Loucy (cell line): Measurements from ENCODE around the gene CHN2.

Source experiments
- H2AFZ ChIP-seq: fragments of 200-600 bp; sonication (generic); 2 replicates; pipeline ENCODE4 v1.6.0; 2016; ENCODE audit warnings: antibody characterized with exemption, mild to moderate bottlenecking, low read length, moderate library complexity
- H3F3A ChIP-seq: fragments of 200-600 bp; 2 replicates; pipeline ENCODE4 v1.6.0; 2016; ENCODE audit warnings: antibody characterized with exemption, low read depth, mild to moderate bottlenecking
- H3K27me3 ChIP-seq: fragments of 200-600 bp; sonication (generic); 2 replicates; pipeline ENCODE4 v1.6.1; 2014; ENCODE audit warnings: low read length, mild to moderate bottlenecking; ENCODE audit not compliant: insufficient read depth, poor library complexity, severe bottlenecking
- H3K36me3 ChIP-seq: fragments of 200-600 bp; sonication (generic); 2 replicates; pipeline ENCODE4 v1.6.1; 2016; ENCODE audit warnings: low read length; ENCODE audit not compliant: insufficient read depth
- H3K4me1 ChIP-seq: fragments of 200-600 bp; sonication (generic); 2 replicates; pipeline ENCODE4 v1.5.1; 2014; ENCODE audit warnings: low read length, mild to moderate bottlenecking; ENCODE audit not compliant: insufficient read depth, poor library complexity, severe bottlenecking
- H3K4me2 ChIP-seq: fragments of 200-600 bp; sonication (generic); 2 replicates; pipeline ENCODE4 v1.6.0; 2014; ENCODE audit warnings: antibody characterized with exemption, low read length, low read depth, mild to moderate bottlenecking; ENCODE audit not compliant: poor library complexity, severe bottlenecking
- H3K4me3 ChIP-seq: fragments of 200-600 bp; sonication (generic); 2 replicates; pipeline ENCODE4 v1.5.1; 2014; ENCODE audit warnings: low read length, mild to moderate bottlenecking, mixed read lengths; ENCODE audit not compliant: poor library complexity, severe bottlenecking
- H3K79me2 ChIP-seq: fragments of 200-600 bp; sonication (generic); 2 replicates; pipeline ENCODE4 v1.6.1; 2014; ENCODE audit warnings: low read length; ENCODE audit not compliant: insufficient read depth
- H3K9ac ChIP-seq: fragments of 200-600 bp; sonication (generic); 2 replicates; pipeline ENCODE4 v1.6.0; 2014; ENCODE audit warnings: mild to moderate bottlenecking, low read depth, low read length, moderate library complexity; ENCODE audit not compliant: poor library complexity, severe bottlenecking
- H3K9me2 ChIP-seq: fragments of 200-600 bp; sonication (generic); replicated peaks from 2 replicates; pipeline ENCODE4 v1.6.1; 2016; ENCODE audit warnings: low read depth, low read length, mixed read lengths
- H3K9me3 ChIP-seq: fragments of 200-600 bp; sonication (generic); 2 replicates; pipeline ENCODE4 v1.6.1; 2014; ENCODE audit warnings: mild to moderate bottlenecking, antibody characterized with exemption, low read length, low read depth; ENCODE audit not compliant: insufficient read depth
- H4K20me1 ChIP-seq: fragments of 200-600 bp; sonication (generic); 2 replicates; pipeline ENCODE4 v1.6.0; 2014; ENCODE audit warnings: antibody characterized with exemption, low read length, mild to moderate bottlenecking; ENCODE audit not compliant: insufficient read depth, poor library complexity, severe bottlenecking
- CTCF ChIP-seq: fragments of 200-600 bp; sonication (generic); conservative IDR thresholded peaks from 2 replicates; pipeline ENCODE4 v1.5.1; 2014; ENCODE audit warnings: mild to moderate bottlenecking, antibody characterized with exemption, low read length
- EZH2phosphoT487 ChIP-seq: fragments of 200-600 bp; IDR thresholded peaks from 2 replicates; pipeline ENCODE4 v1.6.1; 2018; ENCODE audit warnings: antibody characterized with exemption, mild to moderate bottlenecking, moderate library complexity, borderline replicate concordance

The CHN2 gene

DNA sequence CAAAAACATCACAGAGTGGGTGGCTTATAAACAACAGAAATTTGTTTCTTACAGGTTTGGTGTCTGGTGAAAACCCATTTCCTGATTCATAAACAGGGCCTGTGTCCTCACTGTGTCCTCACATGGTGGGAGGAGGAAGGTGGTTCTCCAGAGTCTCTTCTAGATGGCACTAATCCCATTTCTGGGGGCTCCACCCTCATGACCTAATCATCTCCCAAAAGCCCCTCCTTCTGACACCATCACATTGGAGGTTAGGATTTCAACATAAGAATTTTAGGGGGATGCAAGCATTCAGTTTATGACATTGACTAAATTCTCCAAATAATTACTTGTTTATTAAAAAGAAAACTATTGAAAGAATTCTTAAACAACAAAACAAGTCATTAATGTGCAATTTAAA is 116.0 kb downstream of the CHN2 start:
- Histone ChIP-seq H3K9me3 (no peaks in the 10 kb centered on the region; the same call in 1 of the 2 replicates), H3K9me2 (no peaks in the 10 kb centered on the region), H2AFZ (no peak overlapping the region), H3K4me3 (no peak overlapping the region), H3K36me3 (no peaks in the 10 kb centered on the region), H4K20me1 (no peaks in the 10 kb centered on the region), H3K27me3 (no peaks in the 10 kb centered on the region), H3K4me1 (peaks cover 6% of the 10 kb centered on the region), H3K4me2 (no peak overlapping the region), H3K79me2 (no peaks in the 10 kb centered on the region), H3K9ac (no peak overlapping the region), H3F3A (no peaks in the 10 kb centered on the region)
- TF ChIP-seq CTCF (no peak), EZH2phosphoT487 (no peak)

DNA sequence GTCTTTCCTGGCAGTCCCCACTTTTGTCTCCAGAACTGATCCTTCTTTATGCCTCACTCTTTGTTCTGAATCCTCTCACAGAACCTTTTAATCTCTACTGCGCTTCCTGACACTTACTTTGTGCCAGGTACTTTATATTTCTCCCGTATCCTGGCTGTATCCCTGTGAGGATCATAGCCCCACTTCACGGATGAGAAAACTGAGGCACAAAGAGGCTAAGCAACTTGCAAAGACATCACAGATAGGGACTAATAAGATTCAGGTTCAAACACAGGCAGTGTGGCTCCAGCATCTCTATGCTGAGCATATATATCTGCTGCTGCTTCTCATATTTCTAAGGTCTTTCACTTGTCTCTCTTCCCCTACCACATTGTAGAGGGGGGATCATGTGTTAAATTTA is 116.7 kb downstream of the CHN2 start:
- Histone ChIP-seq H3K9me2 (no peaks in the 10 kb centered on the region), H2AFZ (no peak overlapping the region), H3K9me3 (no peaks in the 10 kb centered on the region; the same call in 1 of the 2 replicates), H3K4me1 (peaks cover 6% of the 10 kb centered on the region), H4K20me1 (no peaks in the 10 kb centered on the region), H3K79me2 (no peaks in the 10 kb centered on the region), H3K36me3 (no peaks in the 10 kb centered on the region), H3F3A (no peaks in the 10 kb centered on the region), H3K9ac (no peak overlapping the region), H3K4me3 (no peak overlapping the region), H3K4me2 (no peak overlapping the region), H3K27me3 (no peaks in the 10 kb centered on the region)
- TF ChIP-seq EZH2phosphoT487: no peak
- no peak for TF ChIP-seq CTCF

GRCh38 chr7:29314148-29314547 is 119.6 kb downstream of the CHN2 start:
- H3K9me2 ChIP-seq: no peaks in the 10 kb centered on the region
- TF ChIP-seq CTCF (no peak), EZH2phosphoT487 (no peak)

More at GRCh38 chr7:29314148-29314547, 119.6 kb downstream of the CHN2 start:
- Histone ChIP-seq H3K4me1 (peaks cover 10% of the 10 kb centered on the region), H3K4me2 (no peak overlapping the region), H3K4me3 (no peak overlapping the region), H3K36me3 (no peaks in the 10 kb centered on the region), H3F3A (no peaks in the 10 kb centered on the region), H4K20me1 (no peaks in the 10 kb centered on the region), H3K9me3 (no peaks in the 10 kb centered on the region; the same call in 1 of the 2 replicates), H2AFZ (no peak overlapping the region), H3K79me2 (no peaks in the 10 kb centered on the region), H3K27me3 (no peaks in the 10 kb centered on the region), H3K9ac (no peak overlapping the region)
